PFSK-1 (cell line): ENCODE data around the gene TRIM13.

Experiments
- FOXP2 ChIP-seq: optimal IDR thresholded peaks from 2 replicates; pipeline ENCODE3; 2011; ENCODE audit warnings: borderline replicate concordance, control low read depth, inconsistent platforms; ENCODE audit not compliant: insufficient read depth; ENCODE audit errors: extremely low read length, extremely low read depth
- POLR2AphosphoS5 ChIP-seq: IDR thresholded peaks from 2 replicates; pipeline ENCODE4 v1.6.1; 2012; ENCODE audit warnings: low read depth, mild to moderate bottlenecking, control low read depth, low read length, moderate library complexity
- REST ChIP-seq, 2 experiments: IDR thresholded peaks; 2 replicates each; pipeline versions ENCODE4 v1.6.1 to v1.8.0; 2011 to 2012; ENCODE audit warnings: low read depth in 2 of 2, low read length in 2 of 2, control low read depth in 1 of 2, inconsistent platforms in 1 of 2, mild to moderate bottlenecking in 1 of 2, moderate library complexity in 1 of 2; ENCODE audit not compliant: insufficient read depth in 1 of 2
- SIN3A ChIP-seq: IDR thresholded peaks from 2 replicates; pipeline ENCODE4 v1.6.1; 2012; ENCODE audit warnings: mild to moderate bottlenecking, low read length, moderate library complexity, borderline replicate concordance; ENCODE audit not compliant: insufficient read depth
- TAF1 ChIP-seq: IDR thresholded peaks from 2 replicates; pipeline ENCODE4 v1.6.1; 2012; ENCODE audit warnings: low read length, control low read depth, borderline replicate concordance; ENCODE audit not compliant: insufficient read depth

The TRIM13 gene

GRCh38 chr13:49956131-49956530 lies 40.7 kb upstream of the TRIM13 start:
- TF ChIP-seq REST (IDR thresholded peaks at IDR 0.05; ENCODE audit: insufficient read depth in 1 of 2, low read depth in 2 of 2, low read length in 2 of 2) (no peak), FOXP2 (no peak), POLR2AphosphoS5 (no peak), SIN3A (no peak), TAF1 (no peak)

- no peak for TF ChIP-seq FOXP2
- no peak for TF ChIP-seq POLR2AphosphoS5
- TF ChIP-seq SIN3A: no peak
- TF ChIP-seq REST (IDR thresholded peaks at IDR 0.05; ENCODE audit: insufficient read depth in 1 of 2, low read depth in 2 of 2, low read length in 2 of 2): no peak
- no peak for TF ChIP-seq TAF1
These were observed 38.5 kb upstream of the TRIM13 start for GRCh38 chr13:49958321-49958720.

- TF ChIP-seq REST (IDR thresholded peaks at IDR 0.05; ENCODE audit: insufficient read depth in 1 of 2, low read depth in 2 of 2, low read length in 2 of 2): no peak
- TF ChIP-seq SIN3A: no peak
- TF ChIP-seq TAF1: no peak
- no peak for TF ChIP-seq FOXP2
- TF ChIP-seq POLR2AphosphoS5: no peak
These were observed 29.4 kb upstream of the TRIM13 start for GRCh38 chr13:49967456-49967855.

GRCh38 chr13:49972709-49973108 lies 24.1 kb upstream of the TRIM13 start:
- TF ChIP-seq POLR2AphosphoS5: no peak
- TF ChIP-seq FOXP2: no peak
- TF ChIP-seq SIN3A: no peak

- TF ChIP-seq TAF1: no peak
- no peak for TF ChIP-seq REST (IDR thresholded peaks at IDR 0.05; ENCODE audit: insufficient read depth in 1 of 2, low read depth in 2 of 2, low read length in 2 of 2)
- TF ChIP-seq POLR2AphosphoS5: no peak
- no peak for TF ChIP-seq FOXP2
- TF ChIP-seq SIN3A: no peak
These were observed 21.0 kb upstream of the TRIM13 start for GRCh38 chr13:49975826-49976225.
